Activated T-cell treated with anti-CD3 and anti-CD28 coated beads for 48 hours (primary cell): ENCODE measurements around the gene OPCML.

ENCODE experiments used
- DNase-seq: peaks from one replicate; pipeline ENCODE4 v3.0.0-alpha.2; 2020; ENCODE audit warnings: low read depth

OPCML gene

DNA sequence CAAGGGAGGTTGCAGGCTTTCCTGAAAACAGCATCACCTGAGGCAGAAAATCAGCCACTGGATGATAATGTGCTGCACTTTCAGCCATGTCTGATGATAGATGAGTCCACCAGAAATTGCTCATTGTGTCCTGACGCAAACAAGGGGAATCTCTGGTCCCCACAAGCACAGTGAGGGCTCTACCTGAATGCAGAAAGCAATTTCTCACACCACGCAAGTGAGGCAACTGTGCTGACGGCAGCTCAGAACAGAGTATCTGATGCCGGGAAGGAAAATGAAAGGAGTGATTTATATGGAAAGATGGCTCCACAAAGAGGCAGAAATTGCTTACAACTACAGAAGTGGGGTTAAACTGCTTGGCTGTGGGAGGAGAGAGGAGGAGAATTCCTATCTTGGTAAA is 867.1 kb downstream of the OPCML start:
- no peak for DNase-seq

DNA sequence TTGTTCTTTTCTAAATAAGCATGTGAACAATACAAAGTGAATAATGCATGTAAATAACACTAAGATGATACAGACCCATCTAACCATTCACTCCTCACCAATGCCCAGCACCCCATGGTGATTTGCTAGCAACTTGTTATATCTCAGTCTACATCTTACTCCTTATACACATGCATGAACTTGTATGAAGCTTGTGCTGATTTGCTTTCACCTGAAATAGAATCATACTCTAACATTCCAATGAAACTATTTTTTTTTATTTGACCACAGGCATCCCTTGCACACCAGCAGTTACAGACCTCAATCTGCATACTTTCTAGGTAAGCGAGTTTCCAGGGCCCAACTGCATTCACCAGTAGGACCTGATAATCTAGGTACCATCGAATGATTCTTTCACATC is 873.6 kb downstream of the OPCML start:
- DNase-seq = no peak

- no peak for DNase-seq
Observed at GRCh38 chr11:132658004-132658403, 874.3 kb downstream of the OPCML start.

DNA sequence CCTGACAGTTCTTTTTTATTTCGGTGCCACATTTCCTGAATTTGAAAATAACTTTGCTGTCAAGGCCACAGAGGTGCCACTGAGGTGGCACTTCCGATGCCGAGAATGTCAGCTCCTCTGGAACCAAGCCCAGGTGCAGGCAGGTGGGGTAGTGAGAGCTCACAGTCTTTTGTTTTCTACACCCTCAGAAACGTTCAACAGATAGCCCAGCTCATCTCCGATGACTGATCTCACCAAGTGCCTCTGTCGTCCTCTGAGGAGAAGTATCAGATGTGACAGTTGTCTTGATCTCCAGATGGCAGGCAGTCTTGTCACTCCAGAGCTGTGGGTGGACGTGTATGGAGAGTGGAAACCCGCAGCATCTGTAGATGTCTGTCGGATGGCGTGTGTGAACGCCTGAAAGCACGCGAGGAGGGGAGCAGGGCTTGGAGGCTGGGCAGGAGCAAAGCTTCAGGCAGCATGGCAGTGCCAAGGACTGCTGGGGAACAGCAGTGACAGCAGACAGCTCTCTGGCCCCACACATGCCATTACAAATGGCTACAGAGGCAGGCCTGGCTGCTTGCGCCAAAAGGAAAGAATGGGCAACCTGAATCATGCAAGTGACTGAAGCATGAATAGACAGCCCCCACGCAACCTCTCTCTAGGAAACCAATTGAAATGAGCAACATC is 877.0 kb downstream of the OPCML start:
- no peak for DNase-seq

DNA sequence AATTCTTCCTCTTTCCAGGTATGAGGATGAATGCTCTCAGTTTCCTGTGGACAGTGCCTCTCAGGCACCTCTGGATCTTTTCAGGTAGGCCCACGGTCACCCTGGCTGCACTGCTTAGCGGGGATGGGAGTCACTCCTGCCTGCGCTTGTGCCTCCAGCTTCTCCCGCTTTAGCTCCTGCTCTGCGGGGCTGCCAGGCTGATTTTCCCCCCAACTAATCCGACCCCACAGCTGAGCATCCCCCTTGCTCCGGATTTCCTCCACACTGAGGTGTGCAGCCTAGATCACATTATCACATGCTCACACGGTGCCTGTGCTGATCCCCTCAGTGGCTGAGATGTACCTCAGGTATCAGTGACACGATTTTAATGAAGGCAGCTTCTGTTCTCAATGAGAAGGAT is 879.1 kb downstream of the OPCML start:
- DNase-seq = no peak

- no peak for DNase-seq
Observed at GRCh38 chr11:132650969-132651720, 881.2 kb downstream of the OPCML start.

- no peak for DNase-seq
Observed at GRCh38 chr11:132649277-132649676, 883.0 kb downstream of the OPCML start.

GRCh38 chr11:132648851-132649250 is 883.5 kb downstream of the OPCML start:
- DNase-seq = no peak

GRCh38 chr11:132646890-132647289 is 885.4 kb downstream of the OPCML start:
- DNase-seq = no peak

GRCh38 chr11:132644520-132645239 is 887.6 kb downstream of the OPCML start:
- DNase-seq = no peak

GRCh38 chr11:132643239-132643638 is 889.1 kb downstream of the OPCML start:
- no peak for DNase-seq

DNA sequence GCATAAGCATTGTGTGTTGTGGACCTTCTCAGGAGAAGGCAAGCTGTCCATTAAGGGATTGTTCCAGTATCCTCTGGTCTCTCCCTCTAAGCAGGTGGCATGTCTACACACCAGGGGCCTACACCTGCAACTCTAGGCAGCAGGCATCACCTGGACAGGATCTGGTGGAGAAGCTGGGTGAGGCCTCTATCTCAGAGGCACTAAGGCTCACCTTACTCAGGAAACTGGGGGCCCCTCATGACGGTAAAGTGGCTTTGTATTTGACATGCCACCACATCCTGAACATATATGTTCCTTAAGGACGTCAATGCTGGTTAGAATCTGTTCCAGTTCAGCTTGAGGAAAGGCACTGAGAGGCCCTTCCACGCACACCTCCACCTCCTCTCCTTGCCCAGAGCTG is 891.3 kb downstream of the OPCML start:
- no peak for DNase-seq

DNA sequence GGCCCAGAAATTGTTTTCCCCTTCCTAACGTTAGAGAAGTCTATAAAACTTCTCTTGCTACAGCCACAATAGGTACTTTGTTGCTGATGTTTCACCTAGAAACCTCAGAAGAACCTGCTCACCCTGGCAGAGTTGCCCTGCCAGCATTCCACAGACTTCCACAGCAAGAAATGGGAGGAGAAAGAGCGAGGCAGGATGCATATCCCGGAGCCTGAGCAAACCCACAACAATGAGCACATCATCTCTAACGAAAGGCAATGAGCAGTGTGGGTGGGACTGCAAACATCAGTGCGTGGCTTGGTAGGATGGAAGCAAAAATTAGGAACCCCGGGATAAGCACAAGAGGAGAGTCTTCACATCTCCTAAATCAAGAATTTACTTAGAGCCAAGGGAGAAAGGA is 892.3 kb downstream of the OPCML start:
- no peak for DNase-seq

DNA sequence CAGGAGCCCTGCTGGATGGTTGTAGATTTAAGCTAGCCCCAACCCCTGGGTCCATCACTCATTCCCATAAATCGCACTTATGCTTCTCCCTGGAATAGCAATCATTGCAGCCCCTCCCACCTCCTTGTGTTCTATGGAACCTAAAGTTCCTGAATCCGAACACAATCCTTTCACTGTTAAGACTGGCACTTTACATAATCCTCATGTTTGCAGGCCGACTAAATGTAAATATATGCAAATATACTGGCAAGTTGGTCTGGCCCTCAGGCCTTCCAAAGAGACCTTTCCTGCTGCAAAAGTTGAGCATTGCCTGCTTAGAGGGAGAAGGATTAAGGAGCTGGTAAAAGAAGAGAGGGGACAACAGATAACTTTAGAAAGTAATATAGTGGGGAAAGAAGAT is 892.9 kb downstream of the OPCML start:
- no peak for DNase-seq

DNA sequence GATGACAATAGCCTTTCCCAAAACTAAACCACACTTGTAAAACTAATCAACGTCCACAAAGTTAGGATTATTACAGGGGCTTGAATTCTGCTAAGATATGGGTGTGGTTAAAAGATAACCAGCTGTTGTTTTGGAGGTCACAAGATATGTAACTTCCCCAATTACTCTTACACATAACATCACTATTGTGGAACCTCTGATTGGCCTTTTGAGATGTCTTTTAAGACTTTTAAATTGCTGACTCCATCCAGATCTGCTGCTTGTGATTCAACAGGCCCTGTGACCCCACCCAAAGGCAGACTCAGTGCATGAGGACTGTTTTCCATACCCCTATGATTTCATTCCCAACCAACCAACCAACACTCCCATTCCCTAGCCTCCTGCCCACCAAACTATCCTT is 893.9 kb downstream of the OPCML start:
- no peak for DNase-seq

GRCh38 chr11:132636523-132636922 is 895.8 kb downstream of the OPCML start:
- DNase-seq = no peak

DNA sequence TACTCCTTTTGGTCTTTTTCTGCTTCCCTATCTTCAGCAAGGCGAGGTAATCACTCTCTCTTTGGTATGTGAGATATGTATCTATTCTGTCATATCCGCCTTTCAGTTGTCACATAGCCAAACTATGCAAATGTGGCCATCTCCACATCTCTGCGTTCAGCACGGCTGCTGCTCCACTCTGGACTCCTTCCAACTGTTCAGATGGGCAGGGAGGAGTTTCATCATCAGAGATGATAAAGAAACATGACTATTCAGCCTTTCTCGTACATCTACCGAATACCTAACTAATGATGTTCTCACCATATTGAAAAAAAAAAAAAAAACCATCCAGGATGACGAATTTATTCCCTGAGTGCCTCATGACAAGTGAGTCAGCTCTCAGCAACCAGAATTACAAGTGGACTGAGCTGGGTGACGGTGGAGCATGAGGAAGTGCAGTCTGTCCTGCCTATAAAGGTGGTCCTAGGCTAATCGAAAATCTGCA is 899.6 kb downstream of the OPCML start:
- DNase-seq = no peak

GRCh38 chr11:132631989-132632388 is 900.3 kb downstream of the OPCML start:
- no peak for DNase-seq

DNA sequence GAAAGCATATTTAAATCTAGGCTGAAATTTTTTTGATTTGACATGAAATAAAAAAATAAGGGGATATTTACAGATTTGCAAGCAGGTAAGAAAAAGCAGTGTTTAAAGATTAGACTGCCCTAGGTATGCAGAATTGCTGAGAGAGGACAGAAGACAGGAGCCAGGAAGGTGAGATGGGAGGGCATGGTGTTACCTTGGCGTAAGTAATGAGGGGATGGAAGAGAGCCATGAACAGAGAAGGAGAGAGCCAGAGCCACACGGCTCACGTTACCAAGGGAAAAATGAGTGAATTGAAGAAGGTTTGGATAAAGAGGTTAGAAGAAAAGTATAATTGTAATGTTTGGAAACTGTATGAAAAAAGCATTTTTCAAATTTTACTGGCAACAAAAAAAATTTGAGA is 904.3 kb downstream of the OPCML start:
- no peak for DNase-seq

DNA sequence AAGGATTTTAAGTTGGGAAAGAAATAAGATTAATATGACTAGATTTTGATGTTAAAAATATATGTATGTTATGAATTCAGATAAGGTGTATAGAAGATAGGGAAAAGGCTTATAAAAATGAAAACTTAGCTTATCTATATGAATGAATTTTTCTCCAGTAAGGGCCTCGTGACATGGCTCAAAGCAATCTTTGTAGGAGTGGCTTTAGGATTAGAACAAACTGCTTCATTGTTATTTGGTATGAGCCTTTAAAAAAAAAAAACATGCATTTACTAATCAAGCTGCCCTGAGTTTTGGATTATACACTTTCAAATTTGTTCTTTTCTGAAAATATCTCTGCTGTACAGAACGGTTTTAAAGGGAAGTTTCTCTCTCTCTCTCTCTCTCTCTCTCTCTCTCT is 905.9 kb downstream of the OPCML start:
- no peak for DNase-seq

GRCh38 chr11:132623511-132623910 is 908.8 kb downstream of the OPCML start:
- DNase-seq = no peak

GRCh38 chr11:132621976-132622580 is 910.2 kb downstream of the OPCML start:
- no peak for DNase-seq

- no peak for DNase-seq
Observed at GRCh38 chr11:132620423-132620822, 911.9 kb downstream of the OPCML start.
